H9 (cell line): ENCODE measurements around the gene PPIH. TPM values are rescaled to one million over a fixed set of nuclear protein-coding genes. Genes with fewer than 3 reads are reported as not detected.

Source experiments
- DNase-seq: peaks from one replicate; pipeline ENCODE4 v3.0.0-alpha.2; 2017
- H2AFZ ChIP-seq: one replicate; pipeline ENCODE4 v1.6.1; 2013; ENCODE audit warnings: mild to moderate bottlenecking, low read length, control low read depth, moderate library complexity
- H2AK5ac ChIP-seq: 2 replicates; pipeline ENCODE4 v1.6.1; 2013; ENCODE audit warnings: low read length, control low read depth, mixed read lengths; ENCODE audit not compliant: insufficient read length
- H2BK120ac ChIP-seq: one replicate; pipeline ENCODE4 v1.6.1; 2013; ENCODE audit warnings: low read depth, mild to moderate bottlenecking, low read length, control low read depth, inconsistent platforms; ENCODE audit not compliant: poor library complexity, severe bottlenecking
- H2BK12ac ChIP-seq: 2 replicates; pipeline ENCODE4 v1.6.1; 2013; ENCODE audit warnings: low read length, control low read depth, mixed read lengths, low read depth; ENCODE audit not compliant: insufficient read length
- H2BK15ac ChIP-seq: 2 replicates; pipeline ENCODE4 v1.6.1; 2013; ENCODE audit warnings: low read depth, low read length, control low read depth
- H2BK20ac ChIP-seq: one replicate; pipeline ENCODE4 v1.6.1; 2013; ENCODE audit warnings: low read depth, mild to moderate bottlenecking, low read length, control low read depth, inconsistent platforms; ENCODE audit not compliant: poor library complexity, severe bottlenecking
- H2BK5ac ChIP-seq: 2 replicates; pipeline ENCODE4 v1.6.1; 2013; ENCODE audit warnings: low read length, control low read depth, mixed read lengths; ENCODE audit not compliant: insufficient read length
- H3K14ac ChIP-seq: 2 replicates; pipeline ENCODE4 v1.6.1; 2013; ENCODE audit warnings: low read length, control low read depth; ENCODE audit not compliant: insufficient read depth
- H3K18ac ChIP-seq: 2 replicates; pipeline ENCODE4 v1.6.1; 2013; ENCODE audit warnings: low read depth, mild to moderate bottlenecking, mixed read lengths, low read length, control low read depth; ENCODE audit not compliant: insufficient read length
- H3K23ac ChIP-seq: 2 replicates; pipeline ENCODE4 v1.6.1; 2013; ENCODE audit warnings: low read length, control low read depth, mixed read lengths, low read depth; ENCODE audit not compliant: insufficient read length
- H3K23me2 ChIP-seq: 2 replicates; pipeline ENCODE4 v1.6.1; 2013; ENCODE audit warnings: low read depth, mild to moderate bottlenecking, mixed read lengths, low read length, control low read depth; ENCODE audit not compliant: insufficient read length, poor library complexity, severe bottlenecking
- H3K27ac ChIP-seq: 2 replicates; pipeline ENCODE4 v1.5.1; 2013; ENCODE audit warnings: low read length, control low read depth, mixed read lengths, low read depth; ENCODE audit not compliant: insufficient read length
- H3K27me3 ChIP-seq: 2 replicates; pipeline ENCODE4 v1.6.1; 2013; ENCODE audit warnings: low read length, control low read depth, inconsistent platforms; ENCODE audit not compliant: insufficient read depth
- H3K4ac ChIP-seq: 2 replicates; pipeline ENCODE4 v1.6.1; 2013; ENCODE audit warnings: low read depth, mild to moderate bottlenecking, control low read depth, inconsistent platforms, low read length, moderate library complexity
- H3K4me1 ChIP-seq: 2 replicates; pipeline ENCODE4 v1.6.1; 2013; ENCODE audit warnings: low read length, control low read depth, inconsistent platforms; ENCODE audit not compliant: insufficient read depth
- H3K4me2 ChIP-seq: 2 replicates; pipeline ENCODE4 v1.6.1; 2013; ENCODE audit warnings: low read length, control low read depth, mixed read lengths; ENCODE audit not compliant: insufficient read length, insufficient read depth
- H3K56ac ChIP-seq: 2 replicates; pipeline ENCODE4 v1.6.1; 2013; ENCODE audit warnings: low read depth, mild to moderate bottlenecking, mixed read lengths, low read length, control low read depth; ENCODE audit not compliant: insufficient read length
- H3K79me1 ChIP-seq: 2 replicates; pipeline ENCODE4 v1.6.1; 2013; ENCODE audit warnings: low read depth, mild to moderate bottlenecking, moderate library complexity, low read length, control low read depth, inconsistent platforms; ENCODE audit not compliant: insufficient read depth, poor library complexity, severe bottlenecking
- H3K79me2 ChIP-seq: 2 replicates; pipeline ENCODE4 v1.6.1; 2013; ENCODE audit warnings: low read length, control low read depth, inconsistent platforms; ENCODE audit not compliant: insufficient read depth
- H3K9ac ChIP-seq: 2 replicates; pipeline ENCODE4 v1.6.1; 2013; ENCODE audit warnings: low read length, control low read depth, mixed read lengths; ENCODE audit not compliant: insufficient read length; ENCODE audit errors: extremely low read depth
- H3K9me3 ChIP-seq: one replicate; pipeline ENCODE4 v1.6.1; 2013; ENCODE audit warnings: low read depth, low read length, inconsistent platforms; ENCODE audit not compliant: control insufficient read depth
- H3T11ph ChIP-seq: one replicate; pipeline ENCODE4 v1.6.1; 2013; ENCODE audit warnings: mild to moderate bottlenecking, low read length, control low read depth, inconsistent platforms
- H4K20me1 ChIP-seq: one replicate; pipeline ENCODE4 v1.6.1; 2013; ENCODE audit not compliant: control insufficient read depth, insufficient read length, insufficient read depth
- H4K5ac ChIP-seq: 2 replicates; pipeline ENCODE4 v1.6.1; 2013; ENCODE audit warnings: low read depth, mild to moderate bottlenecking, mixed read lengths, low read length, control low read depth; ENCODE audit not compliant: insufficient read length
- H4K8ac ChIP-seq: replicated peaks from 2 replicates; pipeline ENCODE4 v1.6.1; 2013; ENCODE audit warnings: low read length, control low read depth, mixed read lengths, low read depth; ENCODE audit not compliant: insufficient read length
- H4K91ac ChIP-seq: 2 replicates; pipeline ENCODE4 v1.6.1; 2013; ENCODE audit warnings: low read depth, mild to moderate bottlenecking, moderate library complexity, mixed read lengths, low read length, control low read depth; ENCODE audit not compliant: insufficient read length
- H3K27ac Mint-ChIP-seq, 3 experiments: 2 replicates in 2 of 3; 3 replicates in 1 of 3; pipeline ENCODE4 v1.8.0; 2020 to 2021; ENCODE audit warnings: mixed read lengths in 3 of 3, mild to moderate bottlenecking in 1 of 3, moderate library complexity in 1 of 3
- H3K27me3 Mint-ChIP-seq: 2 replicates; pipeline ENCODE4 v1.8.0; 2021; ENCODE audit warnings: low read depth, mild to moderate bottlenecking, moderate library complexity, mixed read lengths
- H3K36me3 Mint-ChIP-seq, 3 experiments: 2 replicates in 2 of 3; 3 replicates in 1 of 3; pipeline ENCODE4 v1.8.0; 2020 to 2021; ENCODE audit warnings: low read depth in 3 of 3, mixed read lengths in 3 of 3; ENCODE audit not compliant: insufficient read depth in 1 of 3
- H3K4me1 Mint-ChIP-seq, 2 experiments: 2 replicates each; pipeline ENCODE4 v1.8.0; 2020; ENCODE audit warnings: mixed read lengths in 2 of 2
- H3K4me3 Mint-ChIP-seq, 2 experiments: 2 replicates in 1 of 2; 3 replicates in 1 of 2; pipeline ENCODE4 v1.8.0; 2020 to 2021; ENCODE audit warnings: mild to moderate bottlenecking in 2 of 2, mixed read lengths in 2 of 2, moderate library complexity in 1 of 2
- H3K9me3 Mint-ChIP-seq, 2 experiments: 2 replicates in 1 of 2; 3 replicates in 1 of 2; pipeline ENCODE4 v1.8.0; 2020; ENCODE audit warnings: mild to moderate bottlenecking in 2 of 2, mixed read lengths in 2 of 2, moderate library complexity in 1 of 2
- CTCF ChIP-seq: fragments of 200-600 bp; sonication (generic); conservative IDR thresholded peaks from 3 replicates; pipeline ENCODE4 v1.8.0; 2021; ENCODE audit warnings: antibody characterized with exemption, mild to moderate bottlenecking
- WGBS: extraction: QIAGEN DNeasy Blood & Tissue Kit; methylation state at CpG from one replicate; pipeline ENCODE4 v1.1.7; 2013; ENCODE audit warnings: missing lambda C conversion rate, low lambda C conversion rate, mixed read lengths; ENCODE audit not compliant: insufficient read length; ENCODE audit errors: extremely low coverage; 5-methylcytosine and 5-hydroxymethylcytosine counted together
- total RNA-seq: library from RNA; stranded (reverse); gene quantifications from 2 replicates; pipeline ENCODE4 v1.2.1, GENCODE V29; 2021

PPIH gene
- total RNA-seq, 1 experiment from 2014 or later: 89.3 TPM

GRCh38 chr1:42613803-42614131 lies 44.5 kb upstream of the PPIH start:
- H3K14ac ChIP-seq: no peak overlapping the region
- H2AK5ac ChIP-seq: no peak overlapping the region
- H4K5ac ChIP-seq: no peak overlapping the region
- H3K23ac ChIP-seq: no peak overlapping the region
- no peak overlapping the region for H2BK5ac ChIP-seq
- H4K91ac ChIP-seq: no peak overlapping the region
- H3K36me3 Mint-ChIP-seq: no peaks in the 10 kb centered on the region
- H3K4me3 Mint-ChIP-seq: no peak overlapping the region
- no peak overlapping the region for H3K27ac ChIP-seq
- H3K9me3 ChIP-seq: no peaks in the 10 kb centered on the region
- H4K20me1 ChIP-seq: no peaks in the 10 kb centered on the region
- H3K27me3 Mint-ChIP-seq: no peaks in the 10 kb centered on the region
- no peak overlapping the region for H2BK15ac ChIP-seq
- no peaks in the 10 kb centered on the region for H3K79me1 ChIP-seq
- H2BK12ac ChIP-seq: no peak overlapping the region
- H3K4me1 ChIP-seq: no peaks in the 10 kb centered on the region
- no peaks in the 10 kb centered on the region for H3K9me3 Mint-ChIP-seq
- WGBS: no CpG with 5 or more reads among the region's 4 CpGs
- H3K23me2 ChIP-seq: no peaks in the 10 kb centered on the region
- no peak overlapping the region for H2BK20ac ChIP-seq
- no peak for TF ChIP-seq CTCF
- H2BK120ac ChIP-seq: no peak overlapping the region
- no peak overlapping the region for H3K18ac ChIP-seq
- H3T11ph ChIP-seq: no peak overlapping the region
- no peak for DNase-seq
- H3K79me2 ChIP-seq: no peaks in the 10 kb centered on the region
- H3K27ac Mint-ChIP-seq: no peak overlapping the region
- no peak overlapping the region for H3K4ac ChIP-seq
- no peak overlapping the region for H4K8ac ChIP-seq
- H3K56ac ChIP-seq: no peak overlapping the region
- H3K4me2 ChIP-seq: no peak overlapping the region
- peaks cover 0 to 5% of the 10 kb centered on the region in 2 experiments; a peak in 2 of 4 replicates for H3K4me1 Mint-ChIP-seq
- H2AFZ ChIP-seq: no peak overlapping the region
- H3K9ac ChIP-seq: no peak overlapping the region
- no peaks in the 10 kb centered on the region; the same call in 1 of the 2 replicates for H3K27me3 ChIP-seq
